ENCODE results near the gene PCYT1A.
"Not testable (repeated sequence)": the region's sequence is repeated elsewhere in the genome, so short reads cannot be mapped to it uniquely, and the experiment has no call there.

PCYT1A gene

GRCh38 chr3:196316799-196317686 is 29.5 kb upstream of the PCYT1A start:
- in situ Hi-C loops (cut with MboI; ENCODE audit: low sequenced_read_pairs); H3K27me3 ChIP-seq (ENCODE audit: low read depth); H3K9me3 ChIP-seq; H3K4me1 ChIP-seq; DNase-seq (ENCODE audit: low spot score in 2 of 2); H3K36me3 ChIP-seq (replicated peaks): not testable (repeated sequence)
- peak overlapping the region; percentile 94 for H3K4me3 ChIP-seq

GRCh38 chr3:196315821-196316220 is 28.3 kb upstream of the PCYT1A start:
- Histone ChIP-seq H3K9me3 (no peaks in the 10 kb centered on the region), H3K4me1 (no peaks in the 10 kb centered on the region; the same call in 1 of the 2 replicates), H3K27me3 (ENCODE audit: low read depth) (no peaks in the 10 kb centered on the region), H3K36me3 (replicated peaks) (no peaks in the 10 kb centered on the region; the same call in 1 of the 2 replicates), H3K4me3 (no peak overlapping the region)
- in situ Hi-C loops (cut with MboI; ENCODE audit: low sequenced_read_pairs), result no loop called here
- DNase-seq (ENCODE audit: low spot score in 2 of 2), result no peak

GRCh38 chr3:196314597-196314996 is 27.1 kb upstream of the PCYT1A start:
- no peaks in the 10 kb centered on the region for H3K27me3 ChIP-seq (ENCODE audit: low read depth)
- no peak for DNase-seq (ENCODE audit: low spot score in 2 of 2)
- H3K36me3 ChIP-seq (replicated peaks), result no peaks in the 10 kb centered on the region; the same call in 1 of the 2 replicates
- in situ Hi-C loops (cut with MboI; ENCODE audit: low sequenced_read_pairs), result no loop called here
- H3K9me3 ChIP-seq, result no peaks in the 10 kb centered on the region
- H3K4me1 ChIP-seq, result no peaks in the 10 kb centered on the region; the same call in 1 of the 2 replicates
- H3K4me3 ChIP-seq, result no peak overlapping the region

GRCh38 chr3:196314086-196314485 is 26.6 kb upstream of the PCYT1A start:
- H3K9me3 ChIP-seq; H3K4me1 ChIP-seq; DNase-seq (ENCODE audit: low spot score in 2 of 2); H3K36me3 ChIP-seq (replicated peaks); H3K27me3 ChIP-seq (ENCODE audit: low read depth); in situ Hi-C loops (cut with MboI; ENCODE audit: low sequenced_read_pairs); H3K4me3 ChIP-seq: not testable (repeated sequence)

- H3K4me3 ChIP-seq; DNase-seq (ENCODE audit: low spot score in 2 of 2); H3K4me1 ChIP-seq; in situ Hi-C loops (cut with MboI; ENCODE audit: low sequenced_read_pairs); H3K27me3 ChIP-seq (ENCODE audit: low read depth); H3K9me3 ChIP-seq: not testable (repeated sequence)
- H3K36me3 ChIP-seq (replicated peaks), result peaks cover 12% of the 10 kb centered on the region
Measured at GRCh38 chr3:196302960-196303359, 15.4 kb upstream of the PCYT1A start.

- H3K4me1 ChIP-seq; DNase-seq (ENCODE audit: low spot score in 2 of 2); H3K4me3 ChIP-seq; in situ Hi-C loops (cut with MboI; ENCODE audit: low sequenced_read_pairs); H3K27me3 ChIP-seq (ENCODE audit: low read depth); H3K9me3 ChIP-seq: not testable (repeated sequence)
- peaks cover 12% of the 10 kb centered on the region for H3K36me3 ChIP-seq (replicated peaks)
Measured at GRCh38 chr3:196302551-196302950, 15.0 kb upstream of the PCYT1A start.

- peaks cover 11% of the 10 kb centered on the region for H3K36me3 ChIP-seq (replicated peaks)
- in situ Hi-C loops (cut with MboI; ENCODE audit: low sequenced_read_pairs), result no loop called here
- no peaks in the 10 kb centered on the region for H3K4me1 ChIP-seq
- H3K27me3 ChIP-seq (ENCODE audit: low read depth), result no peaks in the 10 kb centered on the region
- no peak overlapping the region for H3K4me3 ChIP-seq
- no peak for DNase-seq (ENCODE audit: low spot score in 2 of 2)
- H3K9me3 ChIP-seq, result no peaks in the 10 kb centered on the region
Measured at GRCh38 chr3:196298521-196298920, 11.0 kb upstream of the PCYT1A start.

GRCh38 chr3:196292286-196292923 is 4.9 kb upstream of the PCYT1A start:
- Histone ChIP-seq H3K36me3 (replicated peaks) (no peaks in the 10 kb centered on the region; the same call in 1 of the 2 replicates), H3K9me3 (no peaks in the 10 kb centered on the region), H3K4me3 (no peak overlapping the region), H3K4me1 (0 out of 2 replicates have a peak, but pooled peaks cover 4% of the 10 kb centered on the region), H3K27me3 (ENCODE audit: low read depth) (no peaks in the 10 kb centered on the region)
- no peak for DNase-seq (ENCODE audit: low spot score in 2 of 2)
- in situ Hi-C loops (cut with MboI; ENCODE audit: low sequenced_read_pairs), result no loop called here

- Histone ChIP-seq H3K4me3 (peak overlapping the region; percentile 93), H3K27me3 (ENCODE audit: low read depth) (no peaks in the 10 kb centered on the region), H3K9me3 (no peaks in the 10 kb centered on the region), H3K36me3 (replicated peaks) (no peaks in the 10 kb centered on the region; the same call in 1 of the 2 replicates), H3K4me1 (peaks cover 23% of the 10 kb centered on the region)
- DNase-seq (ENCODE audit: low spot score in 2 of 2), result no peak
- in situ Hi-C loops (cut with MboI; ENCODE audit: low sequenced_read_pairs), result no loop called here
Measured at GRCh38 chr3:196288141-196288460, 575 bp upstream of the PCYT1A start.

GRCh38 chr3:196287090-196287439 is 461 bp downstream of the PCYT1A start:
- H3K4me1 ChIP-seq, result peaks cover 23% of the 10 kb centered on the region
- DNase-seq (ENCODE audit: low spot score in 2 of 2), result peak in 1 of 2 experiments; percentile 30
- H3K9me3 ChIP-seq, result no peaks in the 10 kb centered on the region
- in situ Hi-C loops (cut with MboI; ENCODE audit: low sequenced_read_pairs), result no loop called here
- no peaks in the 10 kb centered on the region; the same call in 1 of the 2 replicates for H3K36me3 ChIP-seq (replicated peaks)
- no peaks in the 10 kb centered on the region for H3K27me3 ChIP-seq (ENCODE audit: low read depth)
- H3K4me3 ChIP-seq, result peak overlapping the region; percentile 93

- Histone ChIP-seq H3K27me3 (ENCODE audit: low read depth) (no peaks in the 10 kb centered on the region), H3K9me3 (no peaks in the 10 kb centered on the region), H3K4me1 (peaks cover 31% of the 10 kb centered on the region), H3K4me3 (no peak overlapping the region), H3K36me3 (replicated peaks) (no peaks in the 10 kb centered on the region; the same call in none of the 2 replicates)
- peak; percentile 40 to 47 for DNase-seq (ENCODE audit: low spot score in 2 of 2)
- in situ Hi-C loops (cut with MboI; ENCODE audit: low sequenced_read_pairs), result no loop called here
Measured at GRCh38 chr3:196284396-196284795, 3.1 kb downstream of the PCYT1A start.

GRCh38 chr3:196281962-196282361 is 5.6 kb downstream of the PCYT1A start:
- H3K9me3 ChIP-seq, result no peaks in the 10 kb centered on the region
- no peak overlapping the region for H3K4me3 ChIP-seq
- no peaks in the 10 kb centered on the region; the same call in 1 of the 2 replicates for H3K36me3 ChIP-seq (replicated peaks)
- H3K4me1 ChIP-seq, result peaks cover 27% of the 10 kb centered on the region
- in situ Hi-C loops (cut with MboI; ENCODE audit: low sequenced_read_pairs), result no loop called here
- DNase-seq (ENCODE audit: low spot score in 2 of 2), result no peak
- no peaks in the 10 kb centered on the region for H3K27me3 ChIP-seq (ENCODE audit: low read depth)

- Histone ChIP-seq H3K27me3 (ENCODE audit: low read depth) (no peaks in the 10 kb centered on the region), H3K9me3 (no peaks in the 10 kb centered on the region), H3K36me3 (replicated peaks) (no peaks in the 10 kb centered on the region; the same call in 1 of the 2 replicates), H3K4me3 (no peak overlapping the region), H3K4me1 (peaks cover 24% of the 10 kb centered on the region)
- no peak for DNase-seq (ENCODE audit: low spot score in 2 of 2)
- in situ Hi-C loops (cut with MboI; ENCODE audit: low sequenced_read_pairs), result no loop called here
Measured at GRCh38 chr3:196280689-196281440, 6.7 kb downstream of the PCYT1A start.

GRCh38 chr3:196275126-196275525 is 12.4 kb downstream of the PCYT1A start:
- peaks cover 7% of the 10 kb centered on the region for H3K9me3 ChIP-seq
- no peaks in the 10 kb centered on the region; the same call in 1 of the 2 replicates for H3K4me1 ChIP-seq
- H3K27me3 ChIP-seq (ENCODE audit: low read depth), result no peaks in the 10 kb centered on the region
- in situ Hi-C loops (cut with MboI; ENCODE audit: low sequenced_read_pairs), result no loop called here
- H3K4me3 ChIP-seq, result no peak overlapping the region
- no peak for DNase-seq (ENCODE audit: low spot score in 2 of 2)
- H3K36me3 ChIP-seq (replicated peaks), result peaks cover 8% of the 10 kb centered on the region

Measured in HAP-1 (cell line).